Measurements from ENCODE around the gene FAM161B. TPM values are rescaled to one million over a fixed set of nuclear protein-coding genes. Genes with fewer than 3 reads are reported as not detected.

The FAM161B gene
- total and polyA plus RNA-seq, 2 of the 8 experiments (the other 6 are each of a cell fraction or from before 2014, with no cell fraction given), result 0.14 to 0.32 TPM

DNA sequence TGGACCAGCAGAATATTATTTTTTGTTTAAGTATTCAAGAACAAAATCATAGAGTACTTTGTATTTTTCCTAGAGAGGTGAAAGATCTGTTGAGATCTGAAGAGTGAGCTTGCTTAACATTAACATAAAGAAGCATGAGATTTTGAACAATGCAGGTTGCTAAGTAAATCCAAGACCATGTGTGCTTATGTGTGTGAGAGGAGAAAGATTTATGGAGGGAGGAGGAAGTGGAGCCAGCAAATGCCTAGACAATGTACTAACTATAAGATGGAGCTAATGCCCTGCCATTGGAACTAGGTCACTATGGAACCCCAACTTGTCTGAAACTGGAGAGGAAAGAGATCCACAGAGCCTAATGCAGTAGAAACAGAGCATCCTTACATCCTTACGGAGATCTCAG is 13.3 kb downstream of the FAM161B start:
- H4K5ac ChIP-seq (ENCODE audit: insufficient read length, low read depth, low read length), result no peak overlapping the region
- H3K27ac ChIP-seq (ENCODE audit: low read depth, low read length), result no peak overlapping the region
- no peaks in the 10 kb centered on the region for H3K4me1 ChIP-seq (replicated peaks in 1 of 4; ENCODE audit: control insufficient read depth in 3 of 4, insufficient read depth in 4 of 4, low read length in 3 of 4)
- FAIRE-seq (no peak), DNase-seq (ENCODE audit: low read depth in 1 of 2, low spot score in 2 of 2) (no peak)
- no peaks in the 10 kb centered on the region for H3K79me1 ChIP-seq (ENCODE audit: low read depth, low read length)
- no peak overlapping the region for H2BK12ac ChIP-seq (ENCODE audit: low read depth, low read length)
- no peaks in the 10 kb centered on the region for H4K20me1 ChIP-seq (replicated peaks in 1 of 2; ENCODE audit: control insufficient read depth in 1 of 2, insufficient read depth in 2 of 2, low read length in 2 of 2)
- no peak overlapping the region for H2BK120ac ChIP-seq (replicated peaks; ENCODE audit: low read depth, low read length)
- no peak overlapping the region for H3K4me3 ChIP-seq (ENCODE audit: extremely low read depth in 1 of 4, insufficient read depth in 2 of 4, low read depth in 3 of 4, low read length in 4 of 4)
- WGBS, 2 experiments (ENCODE audit: extremely low coverage in 1 of 2, insufficient coverage in 1 of 2, insufficient read length in 1 of 2, insufficient replicate concordance in 2 of 2, low coverage in 1 of 2, low lambda C conversion rate in 2 of 2, missing lambda C conversion rate in 1 of 2), result 89% methylated on average over 1 of the region's 1 CpG; no CpG with 5 or more reads in 1 of the 2 experiments
- TF ChIP-seq, protein P1, sequence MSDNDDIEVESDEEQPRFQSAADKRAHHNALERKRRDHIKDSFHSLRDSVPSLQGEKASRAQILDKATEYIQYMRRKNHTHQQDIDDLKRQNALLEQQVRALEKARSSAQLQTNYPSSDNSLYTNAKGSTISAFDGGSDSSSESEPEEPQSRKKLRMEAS (IDR thresholded peaks at IDR 0.05), result no peak
- TF ChIP-seq PHF8 (conservative IDR thresholded peaks at IDR 0.05; ENCODE audit: low read depth, low read length), result no peak
- no peak for TF ChIP-seq SP2 (IDR thresholded peaks at IDR 0.05; ENCODE audit: low read length)
- no peak for TF ChIP-seq CHD1 (IDR thresholded peaks at IDR 0.05; ENCODE audit: low read depth, low read length)
- no peak for TF ChIP-seq JUN (IDR thresholded peaks at IDR 0.05; ENCODE audit: low read depth, low read length)
- TF ChIP-seq RFX5 (IDR thresholded peaks at IDR 0.05; ENCODE audit: borderline replicate concordance, low read depth, low read length), result no peak
- TF ChIP-seq CREB1 (IDR thresholded peaks at IDR 0.05), result no peak
- no peak overlapping the region for H4K91ac ChIP-seq (replicated peaks; ENCODE audit: insufficient read length, low read length)
- no peak overlapping the region for H3K4me2 ChIP-seq (ENCODE audit: insufficient read depth in 1 of 2, low read depth in 2 of 2, low read length in 2 of 2)
- H3K79me2 ChIP-seq (ENCODE audit: control insufficient read depth in 1 of 2, insufficient read depth in 2 of 2, low read length in 2 of 2), result no peaks in the 10 kb centered on the region
- H2AK5ac ChIP-seq (ENCODE audit: low read depth, low read length), result no peak overlapping the region
- H3K4ac ChIP-seq (replicated peaks; ENCODE audit: insufficient read length, low read depth, low read length), result no peak overlapping the region
- no peak overlapping the region for H3K14ac ChIP-seq (ENCODE audit: insufficient read length)
- H3K23me2 ChIP-seq (ENCODE audit: low read depth, low read length), result no peaks in the 10 kb centered on the region
- H3K9me3 ChIP-seq (ENCODE audit: insufficient read depth in 2 of 2, low read depth in 1 of 2, low read length in 1 of 2), result no peaks in the 10 kb centered on the region
- H3K36me3 ChIP-seq (ENCODE audit: control insufficient read depth in 2 of 4, insufficient read depth in 4 of 4, low read length in 3 of 4), result peaks cover 0 to 10% (median 4%) of the 10 kb centered on the region in 4 experiments; a peak in 7 of 8 replicates
- no peak overlapping the region for H3K18ac ChIP-seq (ENCODE audit: extremely low read depth, low read length)
- no peak overlapping the region for H3K23ac ChIP-seq (ENCODE audit: insufficient read length)
- no peak overlapping the region for H2BK5ac ChIP-seq (ENCODE audit: low read depth, low read length)
- no peak overlapping the region for H2BK15ac ChIP-seq (ENCODE audit: low read length)
- no peaks in the 10 kb centered on the region for H3K27me3 ChIP-seq (replicated peaks in 1 of 4; ENCODE audit: control insufficient read depth in 3 of 4, extremely low read depth in 1 of 4, insufficient read depth in 3 of 4, low read length in 3 of 4)
- H2AFZ ChIP-seq (ENCODE audit: low read length), result no peak overlapping the region
- no peak overlapping the region for H2BK20ac ChIP-seq (ENCODE audit: low read length)
- ChIA-PET POLR2A (ENCODE audit: partially characterized antibody) (interaction anchor here (1.3 to 1.4 kb wide), 2 partner anchors 11 to 13 kb away, joined by 3 to 7 read pairs; partner anchors contain the start of genes COQ6 and FAM161B), CTCF (ENCODE audit: partially characterized antibody) (interaction anchor here (0.7 to 2.2 kb wide), 8 partner anchors 7 to 207 kb away, joined by 3 to 12 read pairs (median 4); no protein-coding TSS in a partner anchor)
- H3K56ac ChIP-seq (replicated peaks; ENCODE audit: insufficient read length, low read depth, low read length), result no peak overlapping the region
- H4K8ac ChIP-seq (ENCODE audit: extremely low read depth, insufficient read depth, low read length), result no peak overlapping the region
- no peak overlapping the region for H3K9ac ChIP-seq (replicated peaks in 1 of 4; ENCODE audit: extremely low read depth in 1 of 4, low read depth in 3 of 4, low read length in 3 of 4)
